ENCODE data around the gene FLAD1. TPM values are rescaled to one million over a fixed set of nuclear protein-coding genes. Genes with fewer than 3 reads are reported as not detected.

FLAD1 gene
- total RNA-seq, 1 donor from 2014 or later, result 55.9 TPM

- H3K27ac Mint-ChIP-seq, result peak overlapping the region; percentile 98
- TF ChIP-seq CTCF (IDR thresholded peaks at IDR 0.05; ENCODE audit: unreplicated experiment), result no peak
- H3K36me3 Mint-ChIP-seq (ENCODE audit: insufficient read depth), result no peaks in the 10 kb centered on the region
- peak overlapping the region; percentile 89 for H3K4me3 Mint-ChIP-seq (ENCODE audit: low read depth)
- H3K27me3 Mint-ChIP-seq, result no peaks in the 10 kb centered on the region
- DNase-seq (ENCODE audit: low spot score, unreplicated experiment), result no peak
- H3K4me1 Mint-ChIP-seq (ENCODE audit: low read depth), result peaks cover 14% of the 10 kb centered on the region
- no peaks in the 10 kb centered on the region for H3K9me3 Mint-ChIP-seq (ENCODE audit: low read depth)
These were observed 16.6 kb downstream of the FLAD1 start for GRCh38 chr1:154999571-155000410.

GRCh38 chr1:155000411-155000725 is 17.2 kb downstream of the FLAD1 start:
- TF ChIP-seq CTCF (IDR thresholded peaks at IDR 0.05; ENCODE audit: unreplicated experiment), result no peak
- DNase-seq (ENCODE audit: low spot score, unreplicated experiment), result no peak
- H3K4me1 Mint-ChIP-seq (ENCODE audit: low read depth), result peaks cover 14% of the 10 kb centered on the region
- H3K27me3 Mint-ChIP-seq, result no peaks in the 10 kb centered on the region
- H3K4me3 Mint-ChIP-seq (ENCODE audit: low read depth), result peak overlapping the region; percentile 89
- H3K27ac Mint-ChIP-seq, result peak overlapping the region; percentile 98
- H3K36me3 Mint-ChIP-seq (ENCODE audit: insufficient read depth), result no peaks in the 10 kb centered on the region
- H3K9me3 Mint-ChIP-seq (ENCODE audit: low read depth), result no peaks in the 10 kb centered on the region

GRCh38 chr1:155000726-155001424 is 17.7 kb downstream of the FLAD1 start:
- H3K4me1 Mint-ChIP-seq (ENCODE audit: low read depth), result peaks cover 14% of the 10 kb centered on the region
- peak; percentile 98 for DNase-seq (ENCODE audit: low spot score, unreplicated experiment)
- no peaks in the 10 kb centered on the region for H3K27me3 Mint-ChIP-seq
- H3K27ac Mint-ChIP-seq, result peak overlapping the region; percentile 95
- no peak for TF ChIP-seq CTCF (IDR thresholded peaks at IDR 0.05; ENCODE audit: unreplicated experiment)
- no peaks in the 10 kb centered on the region for H3K9me3 Mint-ChIP-seq (ENCODE audit: low read depth)
- no peaks in the 10 kb centered on the region for H3K36me3 Mint-ChIP-seq (ENCODE audit: insufficient read depth)
- H3K4me3 Mint-ChIP-seq (ENCODE audit: low read depth), result peak overlapping the region; percentile 89

- Mint-ChIP-seq H3K4me3 (ENCODE audit: low read depth) (peak overlapping the region; percentile 89), H3K27me3 (no peaks in the 10 kb centered on the region), H3K36me3 (ENCODE audit: insufficient read depth) (no peaks in the 10 kb centered on the region), H3K9me3 (ENCODE audit: low read depth) (no peaks in the 10 kb centered on the region), H3K27ac (peak overlapping the region; percentile 95), H3K4me1 (ENCODE audit: low read depth) (peaks cover 16% of the 10 kb centered on the region)
- DNase-seq (ENCODE audit: low spot score, unreplicated experiment), result no peak
- no peak for TF ChIP-seq CTCF (IDR thresholded peaks at IDR 0.05; ENCODE audit: unreplicated experiment)
These were observed 18.2 kb downstream of the FLAD1 start for GRCh38 chr1:155001425-155001674.

GRCh38 chr1:155001675-155002463 is 18.7 kb downstream of the FLAD1 start:
- DNase-seq (ENCODE audit: low spot score, unreplicated experiment), result peak; percentile 99
- H3K27me3 Mint-ChIP-seq, result no peaks in the 10 kb centered on the region
- peaks cover 17% of the 10 kb centered on the region for H3K4me1 Mint-ChIP-seq (ENCODE audit: low read depth)
- no peaks in the 10 kb centered on the region for H3K9me3 Mint-ChIP-seq (ENCODE audit: low read depth)
- H3K4me3 Mint-ChIP-seq (ENCODE audit: low read depth), result peak overlapping the region; percentile 89
- peak overlapping the region; percentile 95 for H3K27ac Mint-ChIP-seq
- H3K36me3 Mint-ChIP-seq (ENCODE audit: insufficient read depth), result no peaks in the 10 kb centered on the region
- TF ChIP-seq CTCF (IDR thresholded peaks at IDR 0.05; ENCODE audit: unreplicated experiment), result peak; percentile 48
